GM21526 (cell line): ENCODE data around the gene GPRIN3.

Source experiments
- ATAC-seq: cut with Tn5 transposase; IDR thresholded peaks from one replicate; pipeline ENCODE4 v1.9.1; 2021; ENCODE audit warnings: moderate library complexity; ENCODE audit not compliant: unreplicated experiment, low FRiP score

GPRIN3 gene

DNA sequence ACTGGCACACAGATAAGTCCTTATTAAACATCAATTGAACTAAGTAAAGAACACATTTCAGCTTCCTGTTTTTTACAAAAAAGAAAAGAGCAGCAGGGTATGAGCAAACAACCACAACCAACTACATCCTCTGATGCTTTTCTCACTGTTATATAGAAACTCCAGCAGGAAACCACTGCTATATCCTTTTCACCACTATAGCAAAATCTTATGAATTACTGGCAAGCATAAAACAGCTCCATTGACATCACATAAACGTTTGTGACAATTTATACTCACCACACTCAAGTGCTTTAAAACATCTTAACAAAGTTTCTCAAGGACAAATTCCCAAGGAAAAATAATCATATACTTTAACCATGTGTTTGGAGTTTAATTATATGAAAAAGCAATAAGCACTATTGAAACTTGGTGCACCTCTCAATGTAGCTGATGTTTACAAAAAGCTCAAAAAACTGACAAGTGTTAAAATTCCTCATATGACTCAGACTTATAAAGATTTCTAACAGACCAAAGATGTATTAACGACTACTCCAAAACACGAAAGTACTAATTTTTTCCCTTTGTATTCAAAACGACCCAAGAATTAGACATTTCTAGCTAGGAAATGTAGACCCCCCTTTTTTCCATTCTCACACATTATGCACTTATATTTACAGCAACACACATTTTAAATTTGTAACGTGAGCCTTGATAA lies 12.9 kb downstream of the GPRIN3 start:
- peak; percentile 81 for ATAC-seq

DNA sequence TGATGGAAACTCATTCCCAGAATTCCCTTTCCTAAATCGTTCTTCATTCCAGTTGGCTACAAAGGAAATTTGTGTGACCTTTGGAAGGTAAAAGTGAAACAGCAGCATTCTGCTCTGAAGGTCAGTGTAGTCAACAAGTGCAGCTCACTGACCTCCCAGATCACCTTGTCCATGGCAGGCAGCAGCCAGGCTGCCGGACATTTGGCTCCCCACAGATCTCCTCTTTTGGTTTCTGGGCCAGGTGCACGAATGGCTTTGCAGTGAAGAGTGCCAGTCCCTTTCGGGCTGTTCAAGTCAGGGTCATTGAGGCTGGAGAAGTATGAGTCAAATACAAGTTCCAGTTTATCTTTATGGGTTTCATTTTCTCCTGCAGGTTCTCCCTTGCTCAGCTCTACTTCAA lies 14.3 kb downstream of the GPRIN3 start:
- no peak for ATAC-seq

DNA sequence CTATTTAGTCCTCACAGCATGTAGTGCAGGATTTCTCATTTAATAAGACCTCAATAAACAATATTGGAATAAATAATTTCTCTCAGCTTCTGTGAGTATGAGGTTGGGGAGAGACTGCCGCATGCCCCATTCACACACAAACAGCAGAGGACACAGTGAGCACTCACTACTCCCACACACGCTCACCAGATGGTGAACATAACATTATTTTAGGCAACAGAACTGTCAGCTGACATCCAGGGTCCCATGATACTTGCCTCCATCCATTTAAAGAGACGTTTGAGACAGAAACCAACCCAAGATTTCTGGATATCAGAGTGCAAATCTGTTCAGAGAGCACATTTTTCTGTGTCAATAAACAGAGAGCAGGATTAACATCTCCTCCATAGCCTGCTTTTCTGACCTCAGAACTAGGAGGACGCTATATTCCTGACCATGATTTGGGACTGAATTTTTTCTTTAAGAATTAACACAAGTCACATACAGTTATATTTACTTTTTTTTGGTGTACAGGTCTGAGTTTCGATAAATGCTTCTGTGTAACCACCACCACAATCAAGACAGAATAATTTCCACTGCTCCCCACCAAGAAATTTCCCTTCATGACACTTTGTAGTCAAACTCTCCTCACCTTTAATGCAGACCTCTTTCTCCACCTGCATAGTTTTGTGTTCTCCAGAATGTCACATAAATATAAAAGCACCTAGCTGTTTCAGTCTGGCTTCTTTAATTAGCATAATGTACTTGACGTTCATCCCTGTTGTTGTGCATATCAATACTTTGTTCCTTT lies 16.7 kb downstream of the GPRIN3 start:
- ATAC-seq: no peak

DNA sequence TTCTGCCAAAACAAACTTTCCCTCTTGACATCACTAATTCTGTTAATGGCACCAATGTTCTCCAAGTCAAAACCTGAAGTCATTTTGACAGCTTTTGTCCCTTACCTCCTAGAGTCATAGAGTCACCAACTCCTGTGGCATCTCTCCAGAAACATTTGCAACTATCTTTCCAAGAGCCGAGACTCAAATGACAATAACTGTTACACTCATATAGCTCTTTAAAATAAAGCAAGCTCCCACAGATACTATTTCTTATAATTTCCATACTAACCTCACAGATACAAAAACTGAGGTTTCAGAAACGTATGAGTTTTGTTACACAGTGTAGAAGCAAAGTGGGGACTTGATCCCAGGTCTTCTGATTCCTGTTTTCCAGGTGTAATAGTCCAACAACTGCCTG lies 18.3 kb downstream of the GPRIN3 start:
- ATAC-seq: no peak

DNA sequence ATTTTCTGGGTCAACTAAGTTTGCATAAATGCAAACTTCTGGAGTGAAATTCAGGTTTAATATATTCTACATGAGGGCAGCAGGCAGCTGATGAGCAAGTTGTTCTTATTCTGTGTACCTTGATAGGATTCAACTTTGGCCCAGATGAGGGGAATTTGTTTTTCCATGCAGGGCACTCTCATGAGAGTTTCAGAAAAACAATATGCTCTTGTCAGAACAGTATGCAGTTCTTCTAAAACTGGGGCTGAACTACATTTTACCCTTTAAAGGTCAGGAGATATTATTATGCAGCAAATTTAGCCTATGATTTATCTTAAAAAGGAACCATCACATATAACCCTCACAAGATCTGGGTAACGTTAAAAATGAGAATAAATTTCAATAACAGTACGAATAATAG lies 19.2 kb downstream of the GPRIN3 start:
- no peak for ATAC-seq

DNA sequence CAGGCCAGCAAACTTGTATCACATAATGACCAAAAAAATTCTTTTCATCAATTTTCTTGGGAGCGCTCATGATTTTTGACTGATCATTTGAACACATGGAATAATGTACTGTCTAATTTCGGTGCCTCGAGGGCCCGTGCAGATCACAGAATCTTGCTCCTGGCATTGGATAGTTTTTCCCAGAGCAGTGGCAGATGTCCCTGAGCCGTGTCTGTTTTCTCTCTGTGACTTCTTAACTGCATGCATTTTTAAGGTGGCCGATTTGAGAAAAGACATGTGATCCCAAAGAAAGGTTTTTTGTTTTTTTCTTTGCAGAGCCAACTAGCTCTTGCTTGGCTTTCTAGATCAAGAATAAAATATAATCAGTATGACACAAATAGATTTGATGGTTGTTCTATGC lies 19.7 kb downstream of the GPRIN3 start:
- ATAC-seq: no peak

DNA sequence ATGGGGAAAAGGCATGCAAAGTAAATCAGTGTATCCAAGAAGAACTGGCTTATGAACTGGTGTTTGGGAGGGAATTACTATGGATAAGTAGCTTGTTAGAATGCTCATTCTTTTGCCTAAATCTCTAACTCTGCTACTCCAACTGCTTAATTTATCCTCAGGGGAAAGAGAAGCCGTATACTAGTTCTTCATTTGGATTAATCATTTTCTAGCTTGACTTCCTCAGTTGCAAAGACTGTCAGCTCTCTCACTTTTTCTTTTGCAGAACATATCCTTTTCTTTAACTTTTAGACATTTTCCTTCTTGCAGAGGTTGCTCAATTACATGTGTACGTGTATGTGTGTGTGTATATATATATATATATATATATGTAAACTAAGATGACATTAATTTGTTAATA lies 21.9 kb downstream of the GPRIN3 start:
- no peak for ATAC-seq

DNA sequence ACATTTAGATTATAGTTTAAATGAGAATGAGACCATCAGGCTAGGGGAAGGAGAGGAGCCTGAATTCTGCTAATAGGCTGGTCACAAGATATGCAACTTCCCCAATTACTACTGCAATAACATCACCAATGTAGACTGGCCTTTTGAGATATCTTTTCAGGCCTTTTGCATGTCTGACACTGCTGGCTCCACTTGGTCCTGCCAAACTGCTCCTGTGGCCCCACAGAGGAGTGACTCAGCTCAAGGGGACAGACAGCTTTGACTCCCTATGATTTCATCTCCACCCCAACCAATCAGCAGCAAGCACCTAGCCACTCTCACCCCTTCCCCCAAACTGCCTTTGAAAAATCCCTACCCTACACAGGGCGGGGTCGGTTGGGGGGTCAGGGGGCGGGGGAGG lies 22.8 kb downstream of the GPRIN3 start:
- ATAC-seq: no peak

DNA sequence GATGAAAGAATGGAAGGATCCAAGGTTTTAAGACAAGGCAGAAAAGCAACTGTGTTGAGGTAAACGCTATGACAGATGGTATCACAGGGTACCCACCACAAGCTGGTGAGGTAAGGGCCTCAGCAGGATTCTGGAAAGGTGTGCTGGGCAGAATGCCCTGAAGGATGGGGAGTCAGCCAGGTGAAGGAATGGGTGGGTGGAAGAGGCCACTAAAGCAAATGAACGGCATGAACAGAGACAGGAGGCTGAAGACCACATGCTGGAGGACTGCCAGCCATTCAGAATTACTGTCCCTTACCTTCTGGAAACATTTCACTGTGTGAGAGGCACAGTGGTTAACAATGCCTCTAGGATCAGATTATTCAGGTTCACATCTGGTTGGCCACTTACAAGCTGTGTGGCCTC lies 23.6 kb downstream of the GPRIN3 start:
- no peak for ATAC-seq

DNA sequence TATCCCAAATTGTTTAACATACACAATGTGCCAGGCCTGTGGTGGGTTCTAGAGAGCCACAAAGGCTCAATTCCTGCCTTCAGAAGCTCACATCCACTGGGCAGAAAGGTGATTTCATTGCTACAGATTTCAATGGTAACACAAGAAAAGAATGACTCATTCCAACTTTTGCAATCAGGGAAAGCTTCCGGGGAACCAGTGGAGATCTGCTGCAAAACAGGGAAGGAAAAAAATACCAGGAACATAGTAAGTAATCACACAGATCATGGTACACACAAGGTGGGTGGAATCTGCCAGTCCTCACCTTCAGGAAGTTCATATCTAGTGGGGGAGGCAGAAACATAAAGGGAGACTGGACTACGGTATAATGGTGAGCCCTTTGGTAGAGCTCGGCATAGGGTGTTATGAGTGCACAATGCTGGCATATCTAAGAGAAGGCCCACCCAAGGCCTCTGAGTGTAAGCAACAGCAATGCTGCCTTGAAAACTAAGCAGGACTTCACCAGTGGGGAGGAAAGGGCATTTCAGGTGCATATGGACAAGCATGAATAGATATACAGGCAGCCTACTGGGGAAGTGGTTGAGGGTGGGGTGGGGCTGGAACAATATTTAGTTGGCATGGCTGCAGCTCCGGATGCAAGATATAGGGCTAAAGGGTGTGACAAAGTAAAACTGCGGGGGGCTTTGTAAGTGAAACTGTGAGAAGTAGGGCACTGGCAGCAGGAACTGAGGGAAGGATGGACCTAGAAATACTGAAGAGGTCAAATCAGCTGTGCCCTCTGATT lies 24.2 kb downstream of the GPRIN3 start:
- no peak for ATAC-seq

DNA sequence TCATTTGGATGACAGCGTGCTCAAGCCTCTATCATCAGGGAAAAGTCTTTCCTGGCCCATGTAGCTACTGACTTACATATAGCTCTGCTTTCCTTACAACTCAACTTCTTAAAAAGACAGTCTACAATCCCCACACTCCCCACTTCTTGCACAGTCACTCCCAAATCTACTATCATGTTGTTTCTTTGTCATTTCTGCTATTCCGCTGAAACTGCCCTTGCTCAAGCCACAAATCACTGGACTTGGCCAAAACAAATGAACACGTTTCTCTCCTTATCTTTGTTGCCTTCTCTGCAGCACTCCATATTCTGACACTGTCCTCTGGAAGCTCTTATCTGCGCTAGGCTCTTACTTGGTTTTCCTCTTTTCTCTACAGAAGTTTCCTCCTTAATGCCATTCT lies 28.2 kb downstream of the GPRIN3 start:
- no peak for ATAC-seq

DNA sequence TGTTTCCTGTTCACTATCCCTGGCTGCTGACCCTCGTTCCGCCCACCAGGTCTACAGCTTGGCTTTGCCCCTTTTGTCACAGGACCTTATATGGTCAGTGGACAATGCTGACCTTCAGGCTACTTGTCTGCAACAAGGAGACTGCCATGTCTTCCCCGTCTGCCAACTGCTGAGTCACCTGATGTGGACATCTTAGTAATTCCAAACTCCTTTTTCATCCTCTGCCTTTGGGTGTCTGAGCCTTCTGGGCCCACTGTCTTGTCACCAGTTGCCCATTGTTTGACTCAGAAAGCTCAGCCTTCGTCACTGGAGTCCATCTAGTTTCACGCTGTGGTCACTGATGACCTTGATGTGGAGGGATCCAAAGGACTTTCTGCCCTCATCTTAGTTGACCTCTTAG lies 30.2 kb downstream of the GPRIN3 start:
- no peak for ATAC-seq

DNA sequence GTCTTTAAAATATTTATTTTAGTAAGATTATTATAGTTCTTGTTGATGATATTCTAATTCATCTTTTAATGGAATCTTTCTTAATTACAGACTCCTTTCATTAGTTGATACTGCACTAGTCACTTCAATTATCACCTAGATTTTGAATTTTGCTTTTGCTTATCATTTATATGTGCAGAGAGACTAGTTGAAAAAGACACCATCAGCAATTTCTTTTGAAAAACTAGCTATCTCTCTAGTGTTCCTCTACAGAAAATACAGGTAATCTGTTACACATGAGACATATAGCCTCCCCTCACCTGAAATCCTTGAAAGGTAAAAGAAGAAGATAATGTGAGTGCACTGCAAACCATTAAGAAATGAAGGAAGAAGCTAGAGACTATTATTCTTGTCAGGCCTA lies 31.3 kb downstream of the GPRIN3 start:
- ATAC-seq: no peak

DNA sequence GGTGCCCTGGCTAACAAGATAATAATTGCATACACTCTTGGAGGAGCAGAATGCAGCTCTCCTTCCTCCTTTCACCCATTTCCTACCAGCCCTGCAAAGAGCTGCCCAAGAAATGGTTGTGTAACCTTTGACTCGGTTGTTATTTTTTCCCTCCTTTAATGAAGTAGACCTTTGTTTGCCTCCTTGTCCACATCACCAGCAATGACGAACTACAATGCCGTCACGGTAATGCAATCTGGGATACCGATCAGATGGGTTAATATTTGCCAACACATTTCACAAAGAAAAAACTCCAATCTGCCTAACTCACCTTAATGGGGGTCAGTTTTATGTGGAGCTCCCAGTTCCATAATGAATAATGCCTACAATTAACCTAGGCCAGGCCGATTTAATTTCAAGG lies 32.0 kb downstream of the GPRIN3 start:
- ATAC-seq: no peak

DNA sequence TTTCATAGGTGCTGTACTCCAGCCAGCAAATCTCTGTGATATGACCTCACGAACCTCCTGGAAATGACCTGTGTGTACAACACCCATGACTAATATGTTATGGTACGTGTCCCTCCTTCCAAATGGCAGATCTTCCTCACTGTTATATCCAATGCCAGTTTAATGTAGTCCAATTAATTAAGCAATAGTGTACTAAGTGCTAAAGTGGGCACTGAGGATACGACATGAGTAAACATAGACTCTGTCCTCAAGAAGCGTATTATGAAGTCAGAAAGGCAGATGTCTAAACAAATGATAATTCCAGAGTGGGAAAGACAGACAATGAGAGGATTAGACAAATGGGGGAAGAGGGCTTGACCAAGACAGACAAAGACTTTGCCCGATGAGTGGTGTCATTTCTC lies 33.9 kb downstream of the GPRIN3 start:
- no peak for ATAC-seq

DNA sequence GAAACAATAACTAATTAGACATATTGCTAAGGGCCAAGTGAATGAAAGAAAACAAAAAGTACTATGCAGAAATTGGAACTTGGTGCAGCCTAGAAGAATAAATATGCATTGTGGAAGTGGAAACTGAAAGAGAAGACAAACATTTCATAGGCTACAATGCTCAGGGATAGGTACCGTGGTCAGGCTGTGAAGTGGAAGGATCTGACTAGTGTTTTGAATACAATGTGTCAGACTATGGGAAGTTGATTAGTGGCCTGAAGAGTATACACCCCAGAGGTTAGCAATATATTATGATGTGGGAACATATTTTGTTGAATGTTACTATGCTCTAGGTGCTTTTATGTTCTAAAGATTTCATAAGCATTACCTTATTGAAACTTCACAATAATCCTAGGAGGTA lies 36.8 kb downstream of the GPRIN3 start:
- ATAC-seq: no peak

DNA sequence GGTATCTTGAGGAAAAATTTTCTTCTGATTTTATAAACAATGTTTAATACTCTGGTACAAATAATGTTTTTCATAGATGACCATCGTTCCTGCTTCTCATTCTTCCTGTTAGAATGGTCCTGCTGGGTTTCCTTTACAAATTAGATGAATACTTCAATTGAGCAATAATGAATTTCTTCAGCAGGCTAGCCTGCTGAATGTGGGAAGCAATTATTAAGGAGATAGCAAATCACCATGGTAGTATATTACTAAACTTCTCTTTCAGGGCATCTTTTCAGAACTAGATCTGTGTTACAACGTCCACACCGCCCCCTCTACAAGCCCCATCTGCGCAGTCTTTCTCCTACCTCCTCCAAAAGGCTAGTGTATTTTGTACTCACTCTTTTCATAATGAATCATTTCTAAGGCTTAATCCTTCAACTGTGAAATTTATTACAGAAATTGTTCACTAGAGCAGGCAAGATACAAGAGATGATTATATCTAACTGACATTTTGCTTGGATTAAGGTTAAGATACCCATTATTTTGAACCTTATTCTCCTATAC lies 38.4 kb downstream of the GPRIN3 start:
- no peak for ATAC-seq

DNA sequence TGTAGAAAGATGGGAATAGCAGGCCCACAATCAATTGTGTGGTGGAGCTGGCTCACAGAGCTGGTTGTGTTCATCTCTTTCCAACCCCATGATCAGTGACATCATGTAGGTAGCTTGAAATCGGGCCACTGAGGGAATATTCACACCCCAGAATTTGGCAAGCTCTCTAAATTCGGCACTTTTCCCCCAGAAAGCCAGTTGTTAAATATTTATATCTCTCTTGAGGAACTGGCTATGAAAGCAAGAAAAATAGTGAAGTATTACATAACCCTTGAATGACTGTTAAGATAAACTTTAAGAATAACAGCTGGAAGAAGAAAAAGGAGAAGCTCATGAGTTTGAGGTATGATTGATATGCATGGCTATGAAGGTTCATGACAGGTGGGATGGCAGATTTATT lies 38.9 kb downstream of the GPRIN3 start:
- ATAC-seq: no peak

DNA sequence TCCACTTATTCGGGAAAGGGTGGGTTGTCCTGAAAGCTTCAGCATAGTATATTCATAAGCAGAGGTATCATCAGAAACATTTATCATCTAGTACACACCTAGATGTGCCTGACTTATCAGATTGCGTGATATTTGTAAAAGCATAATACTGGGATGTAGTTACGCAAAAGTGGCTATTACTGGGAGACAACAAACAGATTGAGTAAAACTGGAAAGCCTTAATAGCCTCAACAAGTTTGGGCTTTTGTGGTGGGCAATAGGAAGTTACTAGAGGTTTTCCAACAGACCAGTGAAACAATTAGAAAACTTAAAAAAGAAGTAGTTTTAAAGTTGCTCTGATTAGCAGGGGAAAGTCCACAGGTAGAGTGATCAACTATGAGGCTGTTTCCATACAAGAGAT lies 39.8 kb downstream of the GPRIN3 start:
- ATAC-seq: no peak

DNA sequence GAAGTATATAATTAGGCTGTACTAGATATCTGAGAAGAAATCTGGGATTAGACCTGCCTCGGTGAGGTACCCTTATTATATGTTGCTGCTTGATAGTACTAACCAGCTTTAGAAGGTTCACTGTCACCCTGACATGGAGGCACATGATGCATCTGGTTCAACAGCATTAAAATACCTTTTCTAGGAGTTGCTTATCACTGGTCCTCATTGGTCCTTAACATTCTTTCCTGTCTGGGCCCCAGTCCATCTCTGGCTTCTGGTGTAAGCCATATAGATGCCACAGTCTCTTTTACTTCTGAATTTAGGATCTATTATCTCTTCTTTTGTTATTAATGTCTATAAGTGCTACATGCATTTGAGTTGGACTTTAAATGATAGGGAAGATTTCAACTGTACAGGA lies 40.2 kb downstream of the GPRIN3 start:
- no peak for ATAC-seq

DNA sequence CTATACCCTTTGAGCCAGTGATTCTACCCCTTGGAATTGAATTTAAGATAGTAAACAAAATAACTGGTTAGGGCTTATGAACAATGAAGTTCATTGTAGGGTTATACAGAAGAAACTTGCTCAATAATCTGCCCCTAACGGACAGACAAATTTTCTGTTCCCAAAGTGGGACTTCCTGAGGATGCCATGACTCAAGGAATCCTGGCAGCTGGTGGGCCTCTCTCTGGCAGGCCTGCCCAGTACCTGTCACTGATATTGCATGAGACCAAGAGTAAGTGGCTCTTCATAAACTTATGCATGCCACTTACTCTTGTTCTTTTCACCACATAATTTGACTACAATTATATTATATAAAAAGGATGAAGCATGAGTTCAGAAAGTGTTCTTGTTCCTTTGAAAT lies 41.5 kb downstream of the GPRIN3 start:
- ATAC-seq: no peak
